Gastrocnemius medialis (tissue), 4 donors: ENCODE results near the gene CACNA1C. TPM values are rescaled to one million over a fixed set of nuclear protein-coding genes. Genes with fewer than 3 reads are reported as not detected.

Experiments used
- ATAC-seq, 2 donors: fragments of 150-250 bp; one replicate each; pipeline ENCODE4 v1.9.1; 2016
- DNase-seq, 2 donors: peaks; one replicate each; pipeline ENCODE4 v3.0.0-alpha.2; 2019
- H3K27ac ChIP-seq, 4 donors: fragments of 200-600 bp; sonication (generic); 1 replicate in 1 of 4; 2 replicates in 3 of 4; pipeline ENCODE4 v1.5.1; 2016 to 2018; ENCODE audit warnings: mild to moderate bottlenecking in 2 of 4, moderate library complexity in 1 of 4
- H3K27me3 ChIP-seq, 3 donors: fragments of 200-600 bp; sonication (generic) in 2 of 3; 1 replicate in 1 of 3; 2 replicates in 2 of 3; pipeline versions ENCODE4 v1.5.1 to v1.6.0; 2016 to 2019; ENCODE audit warnings: mild to moderate bottlenecking in 1 of 3, moderate library complexity in 1 of 3
- H3K36me3 ChIP-seq, 2 donors: fragments of 200-600 bp; sonication (generic) in 1 of 2; one replicate each; pipeline ENCODE4 v1.5.1; 2017 to 2018
- H3K4me1 ChIP-seq, 2 donors: fragments of 200-600 bp; sonication (generic) in 1 of 2; one replicate each; pipeline ENCODE4 v1.5.1; 2016 to 2017; ENCODE audit warnings: mild to moderate bottlenecking in 2 of 2
- H3K4me3 ChIP-seq, 4 donors: fragments of 200-600 bp; sonication (generic) in 3 of 4; 1 replicate in 1 of 4; 2 replicates in 3 of 4; pipeline ENCODE4 v1.5.1; 2016 to 2019; ENCODE audit warnings: mild to moderate bottlenecking in 2 of 4
- H3K9me3 ChIP-seq, 3 donors: fragments of 200-600 bp; sonication (generic) in 2 of 3; 1 replicate in 1 of 3; 2 replicates in 2 of 3; pipeline ENCODE4 v1.5.1; 2016 to 2019
- POLR2A ChIP-seq, 2 donors: fragments of 450-650 bp; IDR thresholded peaks; one replicate each; pipeline ENCODE4 v1.6.1; 2017; ENCODE audit warnings: antibody characterized with exemption in 2 of 2, mild to moderate bottlenecking in 2 of 2, moderate library complexity in 2 of 2
- in situ Hi-C, 4 donors: fragments of 200-750 bp; cut with MboI; loops; one replicate each; pipeline versions ENCODE4 v1.15.0 to v1.8.0; 2017; ENCODE audit warnings: low sequenced_read_pairs in 4 of 4
- intact Hi-C: fragments of 100-400 bp; cut with DNase I; formaldehyde crosslinking; loops from one replicate; pipeline ENCODE4 v1.15.1; 2023; ENCODE audit warnings: low total_unique reads
- total RNA-seq, 4 donors: library from RNA; depleted of rRNA; stranded (reverse); fragments of >200 nt; gene quantifications; one replicate each; pipeline versions ENCODE4 v1.1.0 to v1.2.3, GENCODE V29; 2016
- TF ChIP-seq, protein P1 (sequence below), 5 experiments: fragments of 450-650 bp in 3 of 5; fragments of 200-600 bp in 2 of 5; sonication (generic) in 2 of 5; IDR thresholded peaks in 4 of 5; conservative IDR thresholded peaks in 1 of 5; 1 replicate in 4 of 5; 2 replicates in 1 of 5; pipeline ENCODE4 v1.5.1; 2016 to 2019; ENCODE audit warnings: antibody characterized with exemption in 5 of 5, mild to moderate bottlenecking in 3 of 5, moderate library complexity in 3 of 5

CACNA1C gene
- total RNA-seq, 4 donors from 2014 or later: 0.80 to 1.8 (median 0.91) TPM

DNA sequence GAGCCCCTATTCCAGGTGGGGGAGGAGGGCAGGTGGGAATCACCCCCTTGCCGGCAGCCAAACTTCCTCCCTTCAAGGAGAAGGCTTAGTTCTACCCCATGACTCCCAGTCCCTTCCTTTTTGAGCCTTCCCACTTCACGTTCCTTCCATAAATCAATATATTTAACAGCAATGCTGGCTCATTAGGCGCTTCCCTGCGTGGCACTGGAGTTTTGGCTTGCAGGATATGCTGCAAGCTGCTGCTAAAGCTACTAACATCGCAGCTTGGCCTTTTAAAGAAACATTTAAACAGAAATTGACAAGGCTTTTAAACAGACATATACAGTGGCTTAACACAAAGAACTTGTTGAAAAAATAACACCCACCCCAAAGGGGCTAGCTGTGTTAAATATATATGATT is 434.0 kb downstream of the CACNA1C start:
- Histone ChIP-seq H3K27ac (no peak overlapping the region), H3K9me3 (no peaks in the 10 kb centered on the region), H3K27me3 (peaks cover 0 to 12% (median 4%) of the 10 kb centered on the region in 3 donors), H3K36me3 (no peaks in the 10 kb centered on the region), H3K4me3 (no peak overlapping the region), H3K4me1 (peaks cover 0 to 3% of the 10 kb centered on the region in 2 donors)
- intact Hi-C loops (no loop called here), in situ Hi-C loops (no loop called here)
- no peak for TF ChIP-seq POLR2A (IDR thresholded peaks at IDR 0.05)
- TF ChIP-seq, protein P1, sequence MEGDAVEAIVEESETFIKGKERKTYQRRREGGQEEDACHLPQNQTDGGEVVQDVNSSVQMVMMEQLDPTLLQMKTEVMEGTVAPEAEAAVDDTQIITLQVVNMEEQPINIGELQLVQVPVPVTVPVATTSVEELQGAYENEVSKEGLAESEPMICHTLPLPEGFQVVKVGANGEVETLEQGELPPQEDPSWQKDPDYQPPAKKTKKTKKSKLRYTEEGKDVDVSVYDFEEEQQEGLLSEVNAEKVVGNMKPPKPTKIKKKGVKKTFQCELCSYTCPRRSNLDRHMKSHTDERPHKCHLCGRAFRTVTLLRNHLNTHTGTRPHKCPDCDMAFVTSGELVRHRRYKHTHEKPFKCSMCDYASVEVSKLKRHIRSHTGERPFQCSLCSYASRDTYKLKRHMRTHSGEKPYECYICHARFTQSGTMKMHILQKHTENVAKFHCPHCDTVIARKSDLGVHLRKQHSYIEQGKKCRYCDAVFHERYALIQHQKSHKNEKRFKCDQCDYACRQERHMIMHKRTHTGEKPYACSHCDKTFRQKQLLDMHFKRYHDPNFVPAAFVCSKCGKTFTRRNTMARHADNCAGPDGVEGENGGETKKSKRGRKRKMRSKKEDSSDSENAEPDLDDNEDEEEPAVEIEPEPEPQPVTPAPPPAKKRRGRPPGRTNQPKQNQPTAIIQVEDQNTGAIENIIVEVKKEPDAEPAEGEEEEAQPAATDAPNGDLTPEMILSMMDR (IDR thresholded peaks at IDR 0.05 in 4 of 5, conservative IDR thresholded peaks at IDR 0.05 in 1 of 5): no peak
- DNase-seq (no peak), ATAC-seq (no peak)

DNA sequence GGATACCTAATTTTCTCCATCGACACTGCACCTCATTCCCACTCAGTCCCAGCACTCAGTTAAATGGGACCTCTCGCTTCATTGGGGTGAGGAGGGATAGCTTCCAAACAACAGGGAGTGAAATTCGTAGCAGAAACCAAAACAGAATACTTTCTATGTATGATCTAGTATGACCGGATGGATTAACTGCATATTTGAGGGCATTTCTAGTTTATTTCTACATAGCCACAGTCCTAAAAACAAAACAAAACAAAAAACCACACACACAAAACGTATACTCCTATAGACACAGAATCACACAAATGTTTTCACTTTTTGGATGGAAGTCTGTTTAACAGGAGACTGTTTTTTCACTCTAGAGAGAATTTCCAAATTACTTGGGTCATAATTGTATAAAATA is 434.5 kb downstream of the CACNA1C start:
- H3K36me3 ChIP-seq: no peaks in the 10 kb centered on the region
- H3K9me3 ChIP-seq: no peaks in the 10 kb centered on the region
- in situ Hi-C loops (no loop called here), intact Hi-C loops (no loop called here)
- TF ChIP-seq POLR2A (IDR thresholded peaks at IDR 0.05): no peak
- TF ChIP-seq, protein P1 (IDR thresholded peaks at IDR 0.05 in 4 of 5, conservative IDR thresholded peaks at IDR 0.05 in 1 of 5): no peak
- no peak for ATAC-seq
- H3K4me1 ChIP-seq: peaks cover 2 to 3% of the 10 kb centered on the region in 2 donors
- H3K27me3 ChIP-seq: peaks cover 0 to 12% (median 4%) of the 10 kb centered on the region in 3 donors
- H3K27ac ChIP-seq: no peak overlapping the region
- no peak overlapping the region for H3K4me3 ChIP-seq
- no peak for DNase-seq

DNA sequence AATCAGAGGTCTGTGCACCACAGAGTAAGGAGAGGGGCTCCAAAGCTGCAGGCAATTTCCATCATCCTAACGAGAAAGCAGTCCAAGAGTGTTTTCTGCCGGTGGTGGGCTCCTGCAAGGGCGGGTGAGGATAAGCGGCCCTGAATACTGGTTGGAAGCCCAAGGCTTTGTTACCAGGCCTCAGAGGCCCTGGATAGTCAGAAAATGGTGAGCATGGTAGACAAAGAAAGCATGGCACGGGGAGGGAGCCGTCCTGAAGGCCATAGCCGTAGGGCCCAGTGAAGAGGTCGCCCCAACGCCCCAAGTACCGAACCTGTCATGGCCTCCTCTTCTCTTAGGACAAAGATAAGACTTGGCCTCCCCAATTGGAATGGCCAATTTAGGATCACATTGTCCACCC is 435.3 kb downstream of the CACNA1C start:
- intact Hi-C loops: no loop called here
- H3K27me3 ChIP-seq: peaks cover 0 to 12% (median 4%) of the 10 kb centered on the region in 3 donors
- peaks cover 2 to 3% of the 10 kb centered on the region in 2 donors for H3K4me1 ChIP-seq
- ATAC-seq (no peak), DNase-seq (no peak)
- no peak overlapping the region for H3K4me3 ChIP-seq
- in situ Hi-C loops: no loop called here
- H3K36me3 ChIP-seq: no peaks in the 10 kb centered on the region
- H3K9me3 ChIP-seq: no peaks in the 10 kb centered on the region
- TF ChIP-seq POLR2A (IDR thresholded peaks at IDR 0.05): no peak
- TF ChIP-seq, protein P1 (IDR thresholded peaks at IDR 0.05 in 4 of 5, conservative IDR thresholded peaks at IDR 0.05 in 1 of 5): no peak
- H3K27ac ChIP-seq: no peak overlapping the region

DNA sequence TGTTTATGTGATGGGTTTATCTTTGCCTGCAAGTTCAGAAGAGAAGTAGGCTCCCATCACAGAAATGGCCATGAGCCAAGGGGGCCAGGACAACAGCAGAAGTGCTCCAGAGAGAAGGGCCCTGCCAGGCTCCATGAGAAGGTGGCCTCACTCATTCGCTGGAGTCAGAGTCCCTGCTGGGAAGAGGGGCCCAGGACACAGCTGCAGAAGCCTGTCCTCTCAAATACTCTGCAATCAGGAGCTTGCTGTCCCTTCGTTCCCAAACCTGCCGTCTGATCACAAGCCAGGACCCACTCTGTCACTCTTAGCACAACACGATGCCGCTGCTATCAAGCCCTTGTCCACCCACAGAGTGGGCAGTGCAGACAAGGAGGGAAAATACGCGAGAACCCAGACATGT is 435.8 kb downstream of the CACNA1C start:
- no peak for ATAC-seq

More for the DNA sequence above, 435.8 kb downstream of the CACNA1C start:
- DNase-seq: no peak
- Histone ChIP-seq H3K4me3 (no peak overlapping the region), H3K27ac (no peak overlapping the region), H3K4me1 (peaks cover 5% of the 10 kb centered on the region in 2 donors), H3K36me3 (no peaks in the 10 kb centered on the region), H3K9me3 (no peaks in the 10 kb centered on the region), H3K27me3 (peaks cover 0 to 12% (median 7%) of the 10 kb centered on the region in 3 donors)
- TF ChIP-seq, protein P1 (IDR thresholded peaks at IDR 0.05 in 4 of 5, conservative IDR thresholded peaks at IDR 0.05 in 1 of 5): no peak
- TF ChIP-seq POLR2A (IDR thresholded peaks at IDR 0.05): no peak
- in situ Hi-C loops: no loop called here
- intact Hi-C loops: no loop called here
